GM19238 (cell line): Measurements from ENCODE around the gene NCBP2.

Experiments
- DNase-seq: peaks from one replicate; pipeline ENCODE4 v3.0.0; 2011; ENCODE audit warnings: low spot score; ENCODE audit not compliant: insufficient read length

NCBP2 gene

GRCh38 chr3:196941729-196942225 lies 551 bp downstream of the NCBP2 start:
- DNase-seq, result peak; percentile 39

GRCh38 chr3:196938576-196938975 lies 3.8 kb downstream of the NCBP2 start:
- no peak for DNase-seq

GRCh38 chr3:196938124-196938523 lies 4.2 kb downstream of the NCBP2 start:
- no peak for DNase-seq

GRCh38 chr3:196936288-196936687 lies 6.0 kb downstream of the NCBP2 start:
- no peak for DNase-seq

- DNase-seq, result no peak
These were observed 9.7 kb downstream of the NCBP2 start for GRCh38 chr3:196932600-196932999.

GRCh38 chr3:196931828-196932587 lies 10.3 kb downstream of the NCBP2 start:
- no peak for DNase-seq

GRCh38 chr3:196931157-196931556 lies 11.2 kb downstream of the NCBP2 start:
- no peak for DNase-seq

GRCh38 chr3:196927571-196928453 lies 14.5 kb downstream of the NCBP2 start:
- DNase-seq, result no peak

- DNase-seq, result no peak
These were observed 21.6 kb downstream of the NCBP2 start for GRCh38 chr3:196920733-196921132.

GRCh38 chr3:196918968-196919367 lies 23.4 kb downstream of the NCBP2 start:
- DNase-seq, result no peak

- no peak for DNase-seq
These were observed 25.3 kb downstream of the NCBP2 start for GRCh38 chr3:196916995-196917394.

- no peak for DNase-seq
These were observed 26.1 kb downstream of the NCBP2 start for GRCh38 chr3:196916221-196916620.

- no peak for DNase-seq
These were observed 27.0 kb downstream of the NCBP2 start for GRCh38 chr3:196915375-196915774.

- DNase-seq, result no peak
These were observed 27.5 kb downstream of the NCBP2 start for GRCh38 chr3:196914866-196915265.

- no peak for DNase-seq
These were observed 38.6 kb downstream of the NCBP2 start for GRCh38 chr3:196903740-196904139.

GRCh38 chr3:196902296-196902695 lies 40.0 kb downstream of the NCBP2 start:
- no peak for DNase-seq

- DNase-seq, result no peak
These were observed 40.6 kb downstream of the NCBP2 start for GRCh38 chr3:196901768-196902167.

GRCh38 chr3:196896229-196896628 lies 46.1 kb downstream of the NCBP2 start:
- no peak for DNase-seq

- DNase-seq, result no peak
These were observed 47.6 kb downstream of the NCBP2 start for GRCh38 chr3:196894557-196895295.

GRCh38 chr3:196889844-196890708 lies 52.3 kb downstream of the NCBP2 start:
- DNase-seq, result no peak

- no peak for DNase-seq
These were observed 56.2 kb downstream of the NCBP2 start for GRCh38 chr3:196886144-196886543.
